K562 (cell line): ENCODE results near the gene PXMP2. TPM values are rescaled to one million over a fixed set of nuclear protein-coding genes. Genes with fewer than 3 reads are reported as not detected.

ENCODE experiments used
- ATAC-seq: fragments of 200-7000 bp; cut with Tn5 transposase; 3 replicates; pipeline ENCODE4 v1.9.1; 2020; ENCODE audit warnings: moderate library complexity
- BruUV-seq: library from RNA; stranded (reverse); fragments of 400-500 nt; replicated peaks from 2 replicates; lab custom pipeline; 2021; lab: Mats Ljungman, UMichigan
- CTCF ChIA-PET: fragments of 300-600 bp; formaldehyde crosslinking; extraction: SDS; loops from one replicate; lab custom pipeline; 2021; ENCODE audit warnings: low intra/inter-chr PET ratio; lab: Yijun Ruan, JAX
- POLR2A ChIA-PET: fragments of 300-600, 350-650 bp; sonication (Branson Sonifier 250); formaldehyde crosslinking; extraction: SDS; loops from one replicate; lab custom pipeline; 2021; ENCODE audit warnings: antibody characterized with exemption, inconsistent platforms; lab: Yijun Ruan, JAX
- DNase-seq, 4 experiments: peaks; one replicate each; pipeline versions ENCODE4 v3.0.0 to v3.0.0-alpha.2; 2011 to 2018; ENCODE audit warnings: low spot score in 3 of 4, mixed read lengths in 3 of 4; ENCODE audit errors: extremely low read depth in 1 of 4
- FAIRE-seq: peaks from 2 replicates; lab custom pipeline; 2011; peaks lifted over from hg19 to GRCh38; lab: Jason Lieb, UNC
- H2AFZ ChIP-seq: 2 replicates; pipeline ENCODE4 v1.6.0; 2011; ENCODE audit warnings: low read depth, low read length, control low read depth, inconsistent platforms
- H3K27ac ChIP-seq: fragments of 200-600 bp; 3 replicates; pipeline ENCODE4 v1.8.0; 2011; ENCODE audit warnings: low read depth, mild to moderate bottlenecking, control low read depth, inconsistent platforms, low read length, moderate library complexity, mixed read lengths; ENCODE audit errors: extremely low read depth
- H3K27me3 ChIP-seq, 2 experiments: fragments of 300-600 bp in 1 of 2; 2 replicates in 1 of 2; 3 replicates in 1 of 2; pipeline versions ENCODE4 v1.6.0 to v1.8.0; 2011; ENCODE audit warnings: inconsistent platforms in 2 of 2, low read length in 2 of 2, mild to moderate bottlenecking in 1 of 2, mixed read lengths in 1 of 2, moderate library complexity in 1 of 2; ENCODE audit not compliant: control insufficient read depth in 2 of 2, insufficient read depth in 2 of 2
- H3K36me3 ChIP-seq: fragments of 300-600 bp; 3 replicates; pipeline ENCODE4 v1.8.0; 2011; ENCODE audit warnings: mild to moderate bottlenecking, low read length, inconsistent platforms; ENCODE audit not compliant: control insufficient read depth, insufficient read depth
- H3K4me1 ChIP-seq, 2 experiments: fragments of 200-600 bp in 1 of 2; replicated peaks in 1 of 2; 2 replicates in 1 of 2; 3 replicates in 1 of 2; pipeline versions ENCODE4 v1.5.1 to v1.8.0; 2011; ENCODE audit warnings: inconsistent platforms in 2 of 2, low read length in 2 of 2, mild to moderate bottlenecking in 1 of 2, mixed read lengths in 1 of 2, moderate library complexity in 1 of 2; ENCODE audit not compliant: control insufficient read depth in 2 of 2, insufficient read depth in 2 of 2
- H3K4me2 ChIP-seq: 2 replicates; pipeline ENCODE4 v1.6.1; 2011; ENCODE audit warnings: low read length, control low read depth, inconsistent platforms, mixed read lengths; ENCODE audit not compliant: insufficient read depth
- H3K4me3 ChIP-seq: fragments of 200-600 bp; sonication (generic), shearing (Covaris generic); 2 replicates; pipeline ENCODE4 v1.5.1; 2016; ENCODE audit warnings: control low read depth, inconsistent platforms
- H3K79me2 ChIP-seq: fragments of 200-600 bp; 3 replicates; pipeline ENCODE4 v1.8.0; 2011; ENCODE audit warnings: low read length, inconsistent platforms; ENCODE audit not compliant: control insufficient read depth, insufficient read depth
- H3K9ac ChIP-seq, 2 experiments: 2 replicates each; pipeline versions ENCODE4 v1.6.0 to v1.6.1; 2011; ENCODE audit warnings: low read depth in 2 of 2, low read length in 2 of 2, control low read depth in 1 of 2, inconsistent platforms in 1 of 2, mild to moderate bottlenecking in 1 of 2, mixed read lengths in 1 of 2; ENCODE audit not compliant: insufficient read depth in 1 of 2
- H3K9me1 ChIP-seq: one replicate; pipeline ENCODE4 v1.6.0; 2011; ENCODE audit warnings: inconsistent platforms, mild to moderate bottlenecking, low read length, moderate library complexity; ENCODE audit not compliant: control insufficient read depth, insufficient read depth
- H3K9me3 ChIP-seq: replicated peaks from 2 replicates; pipeline ENCODE4 v1.5.1; 2011; ENCODE audit warnings: low read depth, low read length, inconsistent platforms; ENCODE audit not compliant: control insufficient read depth, insufficient read depth
- H4K20me1 ChIP-seq: replicated peaks from 2 replicates; pipeline ENCODE4 v1.6.1; 2011; ENCODE audit warnings: low read length, inconsistent platforms, mixed read lengths; ENCODE audit not compliant: control insufficient read depth, insufficient read depth
- CBFA2T3 ChIP-seq: fragments of 450-650 bp; IDR thresholded peaks from 2 replicates; pipeline ENCODE4 v1.6.1; 2017
- FOXK2 ChIP-seq, 2 experiments: fragments of 450-650 bp; IDR thresholded peaks in 1 of 2; conservative IDR thresholded peaks in 1 of 2; 2 replicates each; pipeline ENCODE4 v1.6.1; 2016; ENCODE audit warnings: low read depth in 2 of 2, mild to moderate bottlenecking in 1 of 2
- HNRNPL ChIP-seq: fragments of 200-400 bp; formaldehyde crosslinking; IDR thresholded peaks from 2 replicates; pipeline ENCODE4 v1.6.1; 2017; ENCODE audit warnings: low read depth, mild to moderate bottlenecking, low read length
- IRF2 ChIP-seq: sonication (generic); formaldehyde crosslinking; IDR thresholded peaks from 2 replicates; pipeline ENCODE4 v1.8.1; 2022; ENCODE audit warnings: mild to moderate bottlenecking, missing genetic modification reagents
- KLF1 ChIP-seq: fragments of 450-650 bp; IDR thresholded peaks from 2 replicates; pipeline ENCODE4 v1.6.1; 2016; ENCODE audit warnings: missing genetic modification characterization, missing compliant biosample characterization
- NFATC3 ChIP-seq: fragments of 450-650 bp; IDR thresholded peaks from 2 replicates; pipeline ENCODE4 v1.6.1; 2017; ENCODE audit warnings: mild to moderate bottlenecking
- NUFIP1 ChIP-seq: fragments of 450-650 bp; IDR thresholded peaks from 2 replicates; pipeline ENCODE4 v1.6.1; 2018; ENCODE audit not compliant: partially characterized antibody
- PTRF ChIP-seq: fragments of 450-650 bp; IDR thresholded peaks from 2 replicates; pipeline ENCODE4 v1.6.1; 2016; ENCODE audit warnings: mild to moderate bottlenecking, missing genetic modification characterization, missing compliant biosample characterization
- TCF7L2 ChIP-seq: fragments of 150-350 bp; IDR thresholded peaks from 2 replicates; pipeline ENCODE4 v1.6.1; 2016; ENCODE audit warnings: low read depth, mild to moderate bottlenecking, low read length, moderate library complexity
- ZNF445 ChIP-seq: fragments of 250-450 bp; sonication (Bioruptor Pico); IDR thresholded peaks from 2 replicates; pipeline ENCODE4 v1.4.0; 2020; ENCODE audit warnings: low read depth, mild to moderate bottlenecking, moderate library complexity
- WGBS: fragments of 100-300 bp; shearing (Covaris generic); methylation state at CpG from one replicate; pipeline ENCODE4 v1.1.6; 2016; ENCODE audit warnings: low coverage, mixed read lengths; ENCODE audit not compliant: insufficient coverage; ENCODE audit errors: missing lambda C conversion rate; 5-methylcytosine and 5-hydroxymethylcytosine counted together
- in situ Hi-C: fragments of 300-500 bp; cut with MboI; formaldehyde crosslinking; loops from 4 replicates; pipeline ENCODE4 v1.15.0; 2018; ENCODE audit warnings: inconsistent platforms, mixed read lengths
- intact Hi-C: fragments of 100-400 bp; cut with micrococcal nuclease; formaldehyde crosslinking; loops from 2 replicates; pipeline ENCODE4 v1.14.2; 2022
- polyA plus RNA-seq, 8 experiments: library from polyadenylated mRNA; depleted of rRNA in 4 of 8; stranded (reverse) in 5 of 8; unstranded in 3 of 8; fragments of >200 nt; fragmentation: Nextera tagmentation in 2 of 8; fragmentation: Illumina TruSeq in 1 of 8; extraction: Ambion mirVana in 2 of 8; extraction: Trizol in 1 of 8; gene quantifications; 2 replicates each; pipeline versions ENCODE4 v1.2.1 to v1.2.3, GENCODE V29; 2011 to 2014; ENCODE audit warnings: inconsistent platforms in 1 of 8, missing spikeins in 1 of 8
- total RNA-seq, 7 experiments: library from RNA; depleted of rRNA in 6 of 7; stranded (reverse); fragments of >200 nt in 6 of 7; fragmentation: Illumina TruSeq in 2 of 7; extraction: Trizol in 2 of 7; gene quantifications; 2 replicates each; pipeline versions ENCODE4 v1.2.1 to v1.2.3, GENCODE V29; 2011 to 2021; ENCODE audit warnings: low replicate concordance in 1 of 7
- TF ChIP-seq, protein P1 (sequence below), 2 experiments: fragments of 450-650 bp in 1 of 2; sonication (generic) in 1 of 2; formaldehyde crosslinking; conservative IDR thresholded peaks; 2 replicates each; pipeline versions ENCODE4 v1.4.0 to v1.8.1; 2020 to 2022; ENCODE audit warnings: mild to moderate bottlenecking in 1 of 2, missing genetic modification reagents in 1 of 2
- TF ChIP-seq, protein P2 (sequence below), 2 experiments: IDR thresholded peaks; 2 replicates each; pipeline ENCODE4 v1.6.1; 2012; ENCODE audit warnings: improper control_type of control experiment in 2 of 2, low read depth in 2 of 2, low read length in 2 of 2, borderline replicate concordance in 1 of 2
- TF ChIP-seq, protein P3 (sequence below): fragments of 450-650 bp; IDR thresholded peaks from 2 replicates; pipeline ENCODE4 v1.6.1; 2014; ENCODE audit warnings: low read depth, mild to moderate bottlenecking, moderate library complexity, borderline replicate concordance
- TF ChIP-seq, protein P4 (sequence below): fragments of 250-450 bp; sonication (Bioruptor Pico); IDR thresholded peaks from 2 replicates; pipeline ENCODE4 v1.5.0; 2020; ENCODE audit warnings: mild to moderate bottlenecking

PXMP2 gene
- total and polyA plus RNA-seq, 9 of the 15 experiments (the other 6 are each of a cell fraction or from before 2014, with no cell fraction given) = 3.0 to 66.1 (median 44.7) TPM

DNA sequence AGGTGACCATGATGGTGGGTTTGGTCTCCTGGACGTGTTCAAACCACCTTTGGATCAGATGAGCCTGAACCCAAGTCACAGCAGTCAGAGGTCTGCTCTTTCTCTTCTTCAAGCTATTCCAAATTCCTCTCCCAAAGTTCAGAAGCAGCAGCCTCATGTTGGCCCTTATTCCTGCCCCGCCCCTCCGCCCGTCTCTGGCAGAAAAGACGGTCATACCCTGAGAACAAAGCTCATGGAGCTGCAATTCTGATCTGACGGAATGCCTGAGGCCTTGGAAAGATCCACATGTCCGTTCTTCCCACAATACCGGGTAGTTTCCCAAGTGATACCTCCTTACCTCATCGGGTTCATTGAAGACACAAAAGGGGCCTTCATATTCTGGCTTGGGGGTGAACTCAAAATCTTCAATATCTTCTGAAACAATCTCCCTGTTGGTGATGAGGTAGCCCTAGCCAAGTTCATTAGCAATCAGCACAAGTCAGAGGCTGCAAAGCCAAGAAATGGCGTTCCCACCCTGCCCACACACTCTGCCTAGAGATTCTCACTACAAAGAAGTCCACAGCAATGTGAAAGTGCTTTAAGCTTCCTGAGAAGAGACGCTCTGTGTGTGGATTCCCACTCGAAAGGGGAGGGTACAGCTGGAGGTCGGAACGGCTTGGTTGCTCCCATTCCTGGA is 11.5 kb upstream of the PXMP2 start (continued):
- TF ChIP-seq FOXK2 (conservative IDR thresholded peaks at IDR 0.05 in 1 of 2, IDR thresholded peaks at IDR 0.05 in 1 of 2; ENCODE audit: low read depth in 2 of 2) (no peak), NUFIP1 (no peak), PTRF (tag) (no peak), TCF7L2 (no peak), NFATC3 (no peak), ZNF445 (CRISPR knock-in tag) (no peak)
- TF ChIP-seq, protein P1, sequence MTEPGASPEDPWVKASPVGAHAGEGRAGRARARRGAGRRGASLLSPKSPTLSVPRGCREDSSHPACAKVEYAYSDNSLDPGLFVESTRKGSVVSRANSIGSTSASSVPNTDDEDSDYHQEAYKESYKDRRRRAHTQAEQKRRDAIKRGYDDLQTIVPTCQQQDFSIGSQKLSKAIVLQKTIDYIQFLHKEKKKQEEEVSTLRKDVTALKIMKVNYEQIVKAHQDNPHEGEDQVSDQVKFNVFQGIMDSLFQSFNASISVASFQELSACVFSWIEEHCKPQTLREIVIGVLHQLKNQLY (CRISPR knock-in tag; conservative IDR thresholded peaks at IDR 0.05) = no peak
- TF ChIP-seq, all 486 proteins: peak for 0

DNA sequence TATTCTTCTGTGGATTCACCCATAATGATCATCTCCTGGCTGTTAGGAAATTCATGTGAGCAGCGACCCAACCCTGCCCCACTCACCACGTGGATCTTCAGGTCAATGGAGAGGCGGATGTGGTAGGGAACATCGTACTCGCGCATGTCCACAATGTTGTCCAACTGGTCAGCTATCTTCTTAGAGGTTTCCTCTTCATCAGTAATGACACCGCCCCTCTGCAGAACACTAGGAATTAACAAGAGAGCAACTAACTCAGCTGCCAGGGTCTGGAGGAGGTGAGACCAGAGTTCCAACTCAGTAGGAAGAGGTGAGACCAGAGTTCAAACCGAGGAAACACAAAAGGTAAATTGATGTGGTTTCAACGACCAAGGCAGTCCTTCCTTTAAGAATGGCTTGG is 9.9 kb upstream of the PXMP2 start:
- H2AFZ ChIP-seq = no peak overlapping the region
- H3K27me3 ChIP-seq = no peaks in the 10 kb centered on the region
- no peaks in the 10 kb centered on the region for H3K4me1 ChIP-seq
- H3K9me1 ChIP-seq = no peaks in the 10 kb centered on the region
- peaks cover 8% of the 10 kb centered on the region; the same call in 1 of the 2 replicates for H4K20me1 ChIP-seq
- peaks cover 40% of the 10 kb centered on the region for H3K79me2 ChIP-seq
- no peak overlapping the region for H3K9ac ChIP-seq
- no peak for TF ChIP-seq HNRNPL
- TF ChIP-seq, protein P2, sequence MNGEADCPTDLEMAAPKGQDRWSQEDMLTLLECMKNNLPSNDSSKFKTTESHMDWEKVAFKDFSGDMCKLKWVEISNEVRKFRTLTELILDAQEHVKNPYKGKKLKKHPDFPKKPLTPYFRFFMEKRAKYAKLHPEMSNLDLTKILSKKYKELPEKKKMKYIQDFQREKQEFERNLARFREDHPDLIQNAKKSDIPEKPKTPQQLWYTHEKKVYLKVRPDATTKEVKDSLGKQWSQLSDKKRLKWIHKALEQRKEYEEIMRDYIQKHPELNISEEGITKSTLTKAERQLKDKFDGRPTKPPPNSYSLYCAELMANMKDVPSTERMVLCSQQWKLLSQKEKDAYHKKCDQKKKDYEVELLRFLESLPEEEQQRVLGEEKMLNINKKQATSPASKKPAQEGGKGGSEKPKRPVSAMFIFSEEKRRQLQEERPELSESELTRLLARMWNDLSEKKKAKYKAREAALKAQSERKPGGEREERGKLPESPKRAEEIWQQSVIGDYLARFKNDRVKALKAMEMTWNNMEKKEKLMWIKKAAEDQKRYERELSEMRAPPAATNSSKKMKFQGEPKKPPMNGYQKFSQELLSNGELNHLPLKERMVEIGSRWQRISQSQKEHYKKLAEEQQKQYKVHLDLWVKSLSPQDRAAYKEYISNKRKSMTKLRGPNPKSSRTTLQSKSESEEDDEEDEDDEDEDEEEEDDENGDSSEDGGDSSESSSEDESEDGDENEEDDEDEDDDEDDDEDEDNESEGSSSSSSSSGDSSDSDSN (IDR thresholded peaks at IDR 0.05; ENCODE audit: borderline replicate concordance in 1 of 2, low read depth in 2 of 2, low read length in 2 of 2) = no peak
- no peak for TF ChIP-seq IRF2 (CRISPR knock-in tag)
- TF ChIP-seq, protein P3, sequence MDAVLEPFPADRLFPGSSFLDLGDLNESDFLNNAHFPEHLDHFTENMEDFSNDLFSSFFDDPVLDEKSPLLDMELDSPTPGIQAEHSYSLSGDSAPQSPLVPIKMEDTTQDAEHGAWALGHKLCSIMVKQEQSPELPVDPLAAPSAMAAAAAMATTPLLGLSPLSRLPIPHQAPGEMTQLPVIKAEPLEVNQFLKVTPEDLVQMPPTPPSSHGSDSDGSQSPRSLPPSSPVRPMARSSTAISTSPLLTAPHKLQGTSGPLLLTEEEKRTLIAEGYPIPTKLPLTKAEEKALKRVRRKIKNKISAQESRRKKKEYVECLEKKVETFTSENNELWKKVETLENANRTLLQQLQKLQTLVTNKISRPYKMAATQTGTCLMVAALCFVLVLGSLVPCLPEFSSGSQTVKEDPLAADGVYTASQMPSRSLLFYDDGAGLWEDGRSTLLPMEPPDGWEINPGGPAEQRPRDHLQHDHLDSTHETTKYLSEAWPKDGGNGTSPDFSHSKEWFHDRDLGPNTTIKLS = no peak
- TF ChIP-seq, protein P4, sequence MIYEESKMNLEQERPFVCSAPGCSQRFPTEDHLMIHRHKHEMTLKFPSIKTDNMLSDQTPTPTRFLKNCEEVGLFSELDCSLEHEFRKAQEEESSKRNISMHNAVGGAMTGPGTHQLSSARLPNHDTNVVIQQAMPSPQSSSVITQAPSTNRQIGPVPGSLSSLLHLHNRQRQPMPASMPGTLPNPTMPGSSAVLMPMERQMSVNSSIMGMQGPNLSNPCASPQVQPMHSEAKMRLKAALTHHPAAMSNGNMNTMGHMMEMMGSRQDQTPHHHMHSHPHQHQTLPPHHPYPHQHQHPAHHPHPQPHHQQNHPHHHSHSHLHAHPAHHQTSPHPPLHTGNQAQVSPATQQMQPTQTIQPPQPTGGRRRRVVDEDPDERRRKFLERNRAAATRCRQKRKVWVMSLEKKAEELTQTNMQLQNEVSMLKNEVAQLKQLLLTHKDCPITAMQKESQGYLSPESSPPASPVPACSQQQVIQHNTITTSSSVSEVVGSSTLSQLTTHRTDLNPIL (CRISPR knock-in tag) = no peak
- no peak for TF ChIP-seq KLF1
- no peak for TF ChIP-seq CBFA2T3
- TF ChIP-seq, all 486 proteins: peak for 0
- Histone ChIP-seq H3K36me3 (peaks cover 91% of the 10 kb centered on the region), H3K4me3 (no peak overlapping the region), H3K4me2 (no peak overlapping the region), H3K9me3 (no peaks in the 10 kb centered on the region), H3K27ac (no peak overlapping the region)
- POLR2A ChIA-PET = no interaction called here
- ATAC-seq (no peak), FAIRE-seq (no peak), DNase-seq (no peak)
- in situ Hi-C loops = no loop called here
- CTCF ChIA-PET = no interaction called here
- 93% methylated on average over 9 of the region's 9 CpGs for WGBS
- no TSS peak for BruUV-seq
- intact Hi-C loops = no loop called here
